ENCODE measurements around the gene PRR35.

DNA sequence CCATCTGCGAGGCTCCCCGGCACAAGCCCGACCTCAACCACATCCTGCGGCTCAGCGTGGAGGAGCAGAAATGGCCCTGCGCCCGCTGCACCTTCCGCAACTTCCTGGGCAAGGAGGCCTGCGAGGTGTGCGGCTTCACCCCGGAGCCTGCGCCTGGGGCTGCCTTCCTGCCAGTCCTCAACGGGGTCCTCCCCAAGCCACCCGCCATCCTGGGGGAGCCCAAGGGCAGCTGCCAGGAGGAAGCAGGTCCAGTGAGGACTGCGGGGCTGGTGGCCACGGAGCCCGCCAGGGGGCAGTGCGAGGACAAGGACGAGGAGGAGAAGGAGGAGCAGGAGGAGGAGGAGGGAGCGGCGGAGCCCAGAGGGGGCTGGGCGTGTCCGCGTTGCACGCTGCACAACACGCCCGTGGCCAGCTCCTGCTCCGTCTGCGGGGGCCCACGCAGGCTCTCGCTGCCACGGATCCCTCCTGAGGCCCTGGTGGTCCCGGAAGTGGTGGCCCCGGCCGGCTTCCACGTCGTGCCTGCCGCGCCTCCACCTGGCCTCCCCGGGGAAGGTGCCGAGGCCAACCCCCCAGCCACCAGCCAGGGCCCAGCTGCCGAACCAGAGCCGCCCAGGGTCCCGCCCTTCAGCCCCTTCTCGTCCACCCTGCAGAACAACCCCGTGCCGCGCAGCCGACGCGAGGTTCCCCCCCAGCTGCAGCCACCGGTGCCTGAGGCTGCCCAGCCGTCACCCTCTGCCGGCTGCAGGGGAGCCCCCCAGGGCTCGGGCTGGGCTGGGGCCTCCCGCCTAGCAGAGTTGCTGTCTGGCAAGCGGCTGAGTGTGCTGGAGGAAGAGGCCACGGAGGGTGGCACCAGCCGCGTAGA is 13.1 kb upstream of the PRR35 start:
- no peak for TF ChIP-seq CTCF (conservative IDR thresholded peaks at IDR 0.05; ENCODE audit: low read depth, low read length)
- no peak for TF ChIP-seq EZH2phosphoT487 (IDR thresholded peaks at IDR 0.05; ENCODE audit: borderline replicate concordance, low read length)
